Thymus (tissue), 2 donors: ENCODE measurements around the gene ZNF679. TPM values are rescaled to one million over a fixed set of nuclear protein-coding genes. Genes with fewer than 3 reads are reported as not detected.

ENCODE experiments used
- polyA plus RNA-seq: library from polyadenylated mRNA; stranded (reverse); fragments of 200-250 nt; gene quantifications from one replicate; pipeline ENCODE4 v1.2.3, GENCODE V29; 2013
- total RNA-seq: library from RNA; stranded (reverse); fragments of 120-200 nt; gene quantifications from one replicate; pipeline ENCODE4 v1.2.4, GENCODE V29; 2013
- donor health status: healthy.

Gene ZNF679
- total and polyA plus RNA-seq, 2 donors, result not detected

Other genes starting within 250 kb of the ZNF679 start
- not detected for gene ZNF722, start 229.6 kb upstream of the ZNF679 start, total RNA-seq
- gene ZNF722, start 229.6 kb upstream of the ZNF679 start, polyA plus RNA-seq, result not detected
- gene ZNF727, start 183.0 kb upstream of the ZNF679 start, total RNA-seq, result 0.24 TPM
- gene ZNF727, start 183.0 kb upstream of the ZNF679 start, polyA plus RNA-seq, result 0.05 TPM
- gene ZNF735, start 21.3 kb upstream of the ZNF679 start, total RNA-seq, result not detected
- gene ZNF735, start 21.3 kb upstream of the ZNF679 start, polyA plus RNA-seq, result not detected
- 11.6 TPM for gene ZNF736, start 85.5 kb downstream of the ZNF679 start, total RNA-seq
- 8.0 TPM for gene ZNF736, start 85.5 kb downstream of the ZNF679 start, polyA plus RNA-seq